Measurements from ENCODE around the gene DSG2. TPM values are rescaled to one million over a fixed set of nuclear protein-coding genes. Genes with fewer than 3 reads are reported as not detected.

The DSG2 gene
- total RNA-seq, 2 experiments from 2014 or later, result 0.11 to 0.14 TPM

GRCh38 chr18:31586616-31587015, 88.6 kb downstream of the DSG2 start:
- TF ChIP-seq CTCF (IDR thresholded peaks at IDR 0.05), result no peak
- H3K27me3 ChIP-seq (ENCODE audit: control insufficient read depth in 1 of 2, insufficient read depth in 2 of 2, low read length in 2 of 2), result no peaks in the 10 kb centered on the region
- POLR2A ChIA-PET, result no interaction called here
- no peaks in the 10 kb centered on the region for H3K4me1 ChIP-seq (ENCODE audit: insufficient read depth, low read length)
- Mint-ChIP-seq H3K4me1 (ENCODE audit: low read depth) (no peaks in the 10 kb centered on the region), H3K36me3 (ENCODE audit: low read depth) (no peaks in the 10 kb centered on the region), H3K27ac (no peak overlapping the region), H3K4me3 (no peak overlapping the region), H3K27me3 (no peaks in the 10 kb centered on the region), H3K9me3 (no peaks in the 10 kb centered on the region)
- no peaks in the 10 kb centered on the region for H3K9me3 ChIP-seq (ENCODE audit: control insufficient read depth in 1 of 2, insufficient read depth in 1 of 2, low read length in 2 of 2)
- ATAC-seq (ENCODE audit: poor library complexity) (no peak), DNase-seq (no peak)
- intact Hi-C loops (cut with DNase I, micrococcal nuclease), result no loop called here
- H3K27ac ChIP-seq (ENCODE audit: low read depth in 1 of 2, low read length in 2 of 2), result no peak overlapping the region
- H3K4me3 ChIP-seq (ENCODE audit: low read length), result no peak overlapping the region
- CTCF ChIA-PET, result no interaction called here
- H3K36me3 ChIP-seq (ENCODE audit: insufficient read depth, low read length), result no peaks in the 10 kb centered on the region

GRCh38 chr18:31587529-31587928, 89.6 kb downstream of the DSG2 start:
- Histone ChIP-seq H3K27ac (ENCODE audit: low read depth in 1 of 2, low read length in 2 of 2) (no peak overlapping the region), H3K27me3 (ENCODE audit: control insufficient read depth in 1 of 2, insufficient read depth in 2 of 2, low read length in 2 of 2) (no peaks in the 10 kb centered on the region), H3K36me3 (ENCODE audit: insufficient read depth, low read length) (no peaks in the 10 kb centered on the region), H3K4me3 (ENCODE audit: low read length) (no peak overlapping the region), H3K9me3 (ENCODE audit: control insufficient read depth in 1 of 2, insufficient read depth in 1 of 2, low read length in 2 of 2) (no peaks in the 10 kb centered on the region), H3K4me1 (ENCODE audit: insufficient read depth, low read length) (no peaks in the 10 kb centered on the region)
- POLR2A ChIA-PET, result no interaction called here
- no peaks in the 10 kb centered on the region for H3K9me3 Mint-ChIP-seq
- no peak overlapping the region for H3K4me3 Mint-ChIP-seq
- ATAC-seq (ENCODE audit: poor library complexity), result no peak
- CTCF ChIA-PET, result no interaction called here
- intact Hi-C loops (cut with DNase I, micrococcal nuclease), result no loop called here
- TF ChIP-seq CTCF (IDR thresholded peaks at IDR 0.05), result no peak
- H3K27me3 Mint-ChIP-seq, result no peaks in the 10 kb centered on the region
- H3K27ac Mint-ChIP-seq, result no peak overlapping the region
- H3K4me1 Mint-ChIP-seq (ENCODE audit: low read depth), result no peaks in the 10 kb centered on the region
- DNase-seq, result no peak
- no peaks in the 10 kb centered on the region for H3K36me3 Mint-ChIP-seq (ENCODE audit: low read depth)

DNA sequence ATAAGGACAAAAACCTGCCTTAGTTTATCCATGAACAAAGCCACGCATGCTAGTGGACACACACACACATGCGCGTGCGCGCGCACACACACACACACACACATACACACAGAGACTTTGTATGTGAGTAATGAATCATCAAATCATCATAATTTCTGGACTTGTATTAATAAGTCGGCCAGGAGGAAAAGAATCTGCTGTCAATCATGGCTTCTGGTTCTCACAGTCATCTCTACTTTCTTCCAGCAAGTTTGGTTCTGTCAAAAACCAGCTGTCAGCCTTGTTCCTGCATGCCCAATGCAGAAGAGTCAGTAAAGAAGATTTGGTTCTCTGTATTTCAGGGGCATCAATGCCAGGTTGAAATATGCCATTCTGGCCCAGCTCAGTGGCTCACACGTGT, 92.6 kb downstream of the DSG2 start:
- no peak for TF ChIP-seq CTCF (IDR thresholded peaks at IDR 0.05)
- ATAC-seq (ENCODE audit: poor library complexity) (no peak), DNase-seq (no peak)
- H3K36me3 ChIP-seq (ENCODE audit: insufficient read depth, low read length), result no peaks in the 10 kb centered on the region
- Mint-ChIP-seq H3K27ac (no peak overlapping the region), H3K27me3 (no peaks in the 10 kb centered on the region), H3K4me1 (ENCODE audit: low read depth) (no peaks in the 10 kb centered on the region), H3K4me3 (no peak overlapping the region), H3K9me3 (no peaks in the 10 kb centered on the region), H3K36me3 (ENCODE audit: low read depth) (no peaks in the 10 kb centered on the region)
- H3K4me3 ChIP-seq (ENCODE audit: low read length), result no peak overlapping the region
- H3K27me3 ChIP-seq (ENCODE audit: control insufficient read depth in 1 of 2, insufficient read depth in 2 of 2, low read length in 2 of 2), result no peaks in the 10 kb centered on the region
- no peaks in the 10 kb centered on the region for H3K9me3 ChIP-seq (ENCODE audit: control insufficient read depth in 1 of 2, insufficient read depth in 1 of 2, low read length in 2 of 2)
- H3K27ac ChIP-seq (ENCODE audit: low read depth in 1 of 2, low read length in 2 of 2), result no peak overlapping the region
- intact Hi-C loops (cut with DNase I, micrococcal nuclease), result no loop called here
- no peaks in the 10 kb centered on the region for H3K4me1 ChIP-seq (ENCODE audit: insufficient read depth, low read length)
- ChIA-PET CTCF (no interaction called here), POLR2A (no interaction called here)

All from CD4-positive, alpha-beta T cell (primary cell).